BJ (cell line): Measurements from ENCODE around the gene OPCML. TPM values are rescaled to one million over a fixed set of nuclear protein-coding genes. Genes with fewer than 3 reads are reported as not detected.
A peak's percentile ranks its signal among the peaks of the same experiment; 100 is the strongest.

Source experiments
- CTCF ChIA-PET: fragments of 350-600 bp; formaldehyde crosslinking; extraction: SDS; loops from one replicate; lab custom pipeline; 2021; ENCODE audit warnings: antibody characterized with exemption, inconsistent platforms; lab: Yijun Ruan, JAX
- POLR2A ChIA-PET: fragments of 300-600 bp; sonication (Branson Sonifier 250); formaldehyde crosslinking; extraction: SDS; loops from one replicate; lab custom pipeline; 2021; ENCODE audit warnings: antibody characterized with exemption; lab: Charles Lee
- DNase-seq: peaks from one replicate; pipeline ENCODE4 v3.0.0-alpha.2; 2011; ENCODE audit warnings: low read depth
- H3K27me3 ChIP-seq: 2 replicates; pipeline ENCODE4 v1.6.0; 2011; ENCODE audit warnings: low read length; ENCODE audit not compliant: control insufficient read depth, insufficient read depth
- H3K36me3 ChIP-seq: 2 replicates; pipeline ENCODE4 v1.5.1; 2011; ENCODE audit warnings: low read length; ENCODE audit not compliant: control insufficient read depth, insufficient read depth
- H3K4me3 ChIP-seq: 2 replicates; pipeline ENCODE4 v1.5.1; 2011; ENCODE audit warnings: low read depth, mild to moderate bottlenecking, control low read depth, low read length
- CTCF ChIP-seq: IDR thresholded peaks from 2 replicates; pipeline ENCODE4 v1.5.1; 2011; ENCODE audit warnings: low read depth, mild to moderate bottlenecking, control low read depth, inconsistent platforms, low read length, moderate library complexity; ENCODE audit not compliant: insufficient read depth
- polyA plus RNA-seq: library from polyadenylated mRNA; depleted of rRNA; stranded (reverse); fragments of >200 nt; gene quantifications from 2 replicates; pipeline ENCODE4 v1.2.3, GENCODE V29; 2011

Gene OPCML
- polyA plus RNA-seq, 1 experiment = 2.0 TPM

- no peak for DNase-seq
- H3K27me3 ChIP-seq = no peaks in the 10 kb centered on the region; the same call in 1 of the 2 replicates
- no peak for TF ChIP-seq CTCF
- ChIA-PET CTCF (no interaction called here), POLR2A (interaction anchor here (0.6 kb wide), 1 partner anchor 530 kb away, joined by 3 read pairs; no protein-coding TSS in a partner anchor)
- H3K36me3 ChIP-seq = no peaks in the 10 kb centered on the region
- no peak overlapping the region for H3K4me3 ChIP-seq
These were observed 1121.9 kb downstream of the OPCML start for GRCh38 chr11:132410383-132410782.

- no peak for DNase-seq
- TF ChIP-seq CTCF = no peak
- no peak overlapping the region for H3K4me3 ChIP-seq
- CTCF ChIA-PET = interaction anchor here (0.6 kb wide), 1 partner anchor 661 kb away, joined by 3 read pairs; no protein-coding TSS in a partner anchor
- no peaks in the 10 kb centered on the region; the same call in 1 of the 2 replicates for H3K27me3 ChIP-seq
- POLR2A ChIA-PET = interaction anchor here (0.6 kb wide), 1 partner anchor 530 kb away, joined by 3 read pairs; no protein-coding TSS in a partner anchor
- no peaks in the 10 kb centered on the region for H3K36me3 ChIP-seq
These were observed 1122.5 kb downstream of the OPCML start for GRCh38 chr11:132409573-132410355.

GRCh38 chr11:132408877-132409276, 1123.4 kb downstream of the OPCML start:
- TF ChIP-seq CTCF = no peak
- H3K4me3 ChIP-seq = no peak overlapping the region
- POLR2A ChIA-PET = no interaction called here
- H3K27me3 ChIP-seq = peaks cover 1% of the 10 kb centered on the region
- CTCF ChIA-PET = interaction anchor here (1.0 kb wide), 1 partner anchor 528 kb away, joined by 3 read pairs; no protein-coding TSS in a partner anchor
- no peak for DNase-seq
- H3K36me3 ChIP-seq = no peaks in the 10 kb centered on the region

GRCh38 chr11:132405728-132406127, 1126.6 kb downstream of the OPCML start:
- H3K36me3 ChIP-seq = no peaks in the 10 kb centered on the region
- CTCF ChIA-PET = no interaction called here
- DNase-seq = no peak
- H3K4me3 ChIP-seq = no peak overlapping the region
- peaks cover 1% of the 10 kb centered on the region for H3K27me3 ChIP-seq
- POLR2A ChIA-PET = interaction anchor here (0.6 kb wide), 1 partner anchor 56 kb away, joined by 3 read pairs; no protein-coding TSS in a partner anchor
- no peak for TF ChIP-seq CTCF

GRCh38 chr11:132402071-132402684, 1130.1 kb downstream of the OPCML start:
- ChIA-PET POLR2A (no interaction called here), CTCF (interaction anchor here (0.8 to 1.3 kb wide), 6 partner anchors 10 to 714 kb away, joined by 3 to 4 read pairs (median 3); no protein-coding TSS in a partner anchor)
- no peaks in the 10 kb centered on the region for H3K36me3 ChIP-seq
- H3K27me3 ChIP-seq = peaks cover 1% of the 10 kb centered on the region; the same call in 1 of the 2 replicates
- H3K4me3 ChIP-seq = no peak overlapping the region
- peak; percentile 58 for TF ChIP-seq CTCF
- no peak for DNase-seq
